ENCODE results near the gene STAU1. TPM values are rescaled to one million over a fixed set of nuclear protein-coding genes. Genes with fewer than 3 reads are reported as not detected.
"Not testable (repeated sequence)": the region's sequence is repeated elsewhere in the genome, so short reads cannot be mapped to it uniquely, and the experiment has no call there.

STAU1 gene
- polyA plus RNA-seq, 1 of the 3 experiments (the other 2 are of a cell fraction) = 48.2 TPM

DNA sequence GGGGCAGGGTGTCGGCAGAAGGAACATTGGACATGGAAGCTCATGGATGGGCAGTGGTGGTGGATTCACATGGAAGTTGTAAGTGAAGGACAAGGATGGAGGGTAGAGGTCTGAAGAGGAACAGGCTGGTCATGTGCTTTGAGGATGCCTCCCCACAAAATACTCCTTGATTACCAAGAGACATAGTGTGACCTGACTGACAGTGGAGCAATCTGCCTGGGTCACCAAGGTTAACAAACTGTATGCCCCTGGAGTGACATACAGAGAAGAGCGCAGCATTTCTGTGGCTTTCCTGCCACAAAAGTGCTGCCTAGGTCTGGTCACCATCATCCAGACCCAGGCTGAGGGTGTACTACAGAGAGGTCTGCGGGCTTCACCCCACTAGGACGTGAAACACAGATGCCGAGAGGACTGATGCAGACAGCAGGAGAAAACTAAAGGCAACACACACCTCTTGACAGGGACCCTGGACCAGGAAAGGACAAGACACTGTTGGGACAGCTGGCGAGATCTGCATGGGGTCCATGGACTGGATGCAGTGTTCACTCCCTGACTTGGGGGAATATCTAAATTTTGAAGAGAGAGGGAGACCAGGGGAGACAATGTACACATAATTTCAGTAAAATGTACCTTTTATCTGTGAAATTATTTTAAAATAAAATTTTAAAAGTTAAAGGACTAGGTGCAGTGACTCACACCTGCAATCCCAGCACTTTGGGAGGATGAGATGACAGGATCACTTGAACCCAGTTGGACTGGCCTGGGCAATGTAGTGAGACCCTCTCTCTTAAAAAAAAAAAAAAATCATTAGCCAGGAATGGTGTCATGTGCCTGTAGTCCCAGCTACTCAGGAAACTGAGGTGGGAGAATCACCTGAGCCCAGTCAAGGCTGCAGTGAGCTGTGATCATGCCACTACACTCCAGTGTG lies 77.1 kb downstream of the STAU1 start:
- Histone ChIP-seq H3K9me2 (no peaks in the 10 kb centered on the region), H3K4me2 (no peak overlapping the region), H3K36me3 (replicated peaks in 1 of 2; ENCODE audit: control insufficient read depth in 1 of 2, insufficient read depth in 2 of 2, low read length in 1 of 2) (peaks cover 24 to 32% of the 10 kb centered on the region in 2 experiments), H2AFZ (ENCODE audit: low read depth) (no peak overlapping the region), H3K79me2 (ENCODE audit: insufficient read depth) (no peaks in the 10 kb centered on the region), H3K4me3 (ENCODE audit: low read depth in 2 of 2, low read length in 1 of 2) (no peak overlapping the region), H3K27me3 (ENCODE audit: insufficient read depth) (no peaks in the 10 kb centered on the region), H3K4me1 (ENCODE audit: control insufficient read depth in 1 of 2, insufficient read depth in 2 of 2, low read depth in 1 of 2, low read length in 1 of 2) (no peaks in the 10 kb centered on the region), H4K20me1 (ENCODE audit: insufficient read depth) (no peaks in the 10 kb centered on the region), H3K9me3 (no peaks in the 10 kb centered on the region), H3F3A (replicated peaks; ENCODE audit: insufficient read depth) (peaks cover 10% of the 10 kb centered on the region), H3K9ac (no peak overlapping the region), H3K27ac (ENCODE audit: low read depth in 2 of 2, low read length in 1 of 2) (no peak overlapping the region)
- TF ChIP-seq MXI1 (IDR thresholded peaks at IDR 0.05; ENCODE audit: low read depth, low read length) (no peak), FOXM1 (IDR thresholded peaks at IDR 0.05; ENCODE audit: low read depth) (no peak)
- TF ChIP-seq, protein P1, sequence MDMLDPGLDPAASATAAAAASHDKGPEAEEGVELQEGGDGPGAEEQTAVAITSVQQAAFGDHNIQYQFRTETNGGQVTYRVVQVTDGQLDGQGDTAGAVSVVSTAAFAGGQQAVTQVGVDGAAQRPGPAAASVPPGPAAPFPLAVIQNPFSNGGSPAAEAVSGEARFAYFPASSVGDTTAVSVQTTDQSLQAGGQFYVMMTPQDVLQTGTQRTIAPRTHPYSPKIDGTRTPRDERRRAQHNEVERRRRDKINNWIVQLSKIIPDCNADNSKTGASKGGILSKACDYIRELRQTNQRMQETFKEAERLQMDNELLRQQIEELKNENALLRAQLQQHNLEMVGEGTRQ (IDR thresholded peaks at IDR 0.05; ENCODE audit: borderline replicate concordance, low read depth, low read length) = no peak
- TF ChIP-seq, protein P2, sequence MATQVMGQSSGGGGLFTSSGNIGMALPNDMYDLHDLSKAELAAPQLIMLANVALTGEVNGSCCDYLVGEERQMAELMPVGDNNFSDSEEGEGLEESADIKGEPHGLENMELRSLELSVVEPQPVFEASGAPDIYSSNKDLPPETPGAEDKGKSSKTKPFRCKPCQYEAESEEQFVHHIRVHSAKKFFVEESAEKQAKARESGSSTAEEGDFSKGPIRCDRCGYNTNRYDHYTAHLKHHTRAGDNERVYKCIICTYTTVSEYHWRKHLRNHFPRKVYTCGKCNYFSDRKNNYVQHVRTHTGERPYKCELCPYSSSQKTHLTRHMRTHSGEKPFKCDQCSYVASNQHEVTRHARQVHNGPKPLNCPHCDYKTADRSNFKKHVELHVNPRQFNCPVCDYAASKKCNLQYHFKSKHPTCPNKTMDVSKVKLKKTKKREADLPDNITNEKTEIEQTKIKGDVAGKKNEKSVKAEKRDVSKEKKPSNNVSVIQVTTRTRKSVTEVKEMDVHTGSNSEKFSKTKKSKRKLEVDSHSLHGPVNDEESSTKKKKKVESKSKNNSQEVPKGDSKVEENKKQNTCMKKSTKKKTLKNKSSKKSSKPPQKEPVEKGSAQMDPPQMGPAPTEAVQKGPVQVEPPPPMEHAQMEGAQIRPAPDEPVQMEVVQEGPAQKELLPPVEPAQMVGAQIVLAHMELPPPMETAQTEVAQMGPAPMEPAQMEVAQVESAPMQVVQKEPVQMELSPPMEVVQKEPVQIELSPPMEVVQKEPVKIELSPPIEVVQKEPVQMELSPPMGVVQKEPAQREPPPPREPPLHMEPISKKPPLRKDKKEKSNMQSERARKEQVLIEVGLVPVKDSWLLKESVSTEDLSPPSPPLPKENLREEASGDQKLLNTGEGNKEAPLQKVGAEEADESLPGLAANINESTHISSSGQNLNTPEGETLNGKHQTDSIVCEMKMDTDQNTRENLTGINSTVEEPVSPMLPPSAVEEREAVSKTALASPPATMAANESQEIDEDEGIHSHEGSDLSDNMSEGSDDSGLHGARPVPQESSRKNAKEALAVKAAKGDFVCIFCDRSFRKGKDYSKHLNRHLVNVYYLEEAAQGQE (IDR thresholded peaks at IDR 0.05; ENCODE audit: low read depth, low read length) = no peak
- 97% methylated on average over 6 of the region's 6 CpGs for WGBS (ENCODE audit: low lambda C conversion rate)
- POLR2A ChIA-PET = no interaction called here
- CTCF ChIA-PET = interaction anchor here (1.0 kb wide), 1 partner anchor 223 kb away, joined by 3 read pairs; no protein-coding TSS in a partner anchor
- DNase-seq = no peak

- TF ChIP-seq, protein P3, sequence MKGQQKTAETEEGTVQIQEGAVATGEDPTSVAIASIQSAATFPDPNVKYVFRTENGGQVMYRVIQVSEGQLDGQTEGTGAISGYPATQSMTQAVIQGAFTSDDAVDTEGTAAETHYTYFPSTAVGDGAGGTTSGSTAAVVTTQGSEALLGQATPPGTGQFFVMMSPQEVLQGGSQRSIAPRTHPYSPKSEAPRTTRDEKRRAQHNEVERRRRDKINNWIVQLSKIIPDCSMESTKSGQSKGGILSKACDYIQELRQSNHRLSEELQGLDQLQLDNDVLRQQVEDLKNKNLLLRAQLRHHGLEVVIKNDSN (IDR thresholded peaks at IDR 0.05; ENCODE audit: borderline replicate concordance, low read depth) = no peak
- no peak for TF ChIP-seq JUND (IDR thresholded peaks at IDR 0.05)
- TF ChIP-seq GABPA (IDR thresholded peaks at IDR 0.05; ENCODE audit: low read depth) = no peak
- Histone ChIP-seq H3K9ac (no peak overlapping the region), H3K27ac (ENCODE audit: low read depth in 2 of 2, low read length in 1 of 2) (no peak overlapping the region), H3K4me2 (no peak overlapping the region), H3K9me2 (no peaks in the 10 kb centered on the region), H2AFZ (ENCODE audit: low read depth) (no peak overlapping the region), H3K4me1 (ENCODE audit: control insufficient read depth in 1 of 2, insufficient read depth in 2 of 2, low read depth in 1 of 2, low read length in 1 of 2) (no peaks in the 10 kb centered on the region), H4K20me1 (ENCODE audit: insufficient read depth) (no peaks in the 10 kb centered on the region), H3K79me2 (ENCODE audit: insufficient read depth) (no peaks in the 10 kb centered on the region), H3K27me3 (ENCODE audit: insufficient read depth) (no peaks in the 10 kb centered on the region), H3K36me3 (replicated peaks in 1 of 2; ENCODE audit: control insufficient read depth in 1 of 2, insufficient read depth in 2 of 2, low read length in 1 of 2) (peaks cover 20 to 31% of the 10 kb centered on the region in 2 experiments), H3F3A (replicated peaks; ENCODE audit: insufficient read depth) (peaks cover 10% of the 10 kb centered on the region), H3K9me3 (no peaks in the 10 kb centered on the region), H3K4me3 (ENCODE audit: low read depth in 2 of 2, low read length in 1 of 2) (no peak overlapping the region)
- no peak for DNase-seq
- ChIA-PET POLR2A (no interaction called here), CTCF (interaction anchor here (1.2 to 1.7 kb wide), 2 partner anchors 11 to 27 kb away, joined by 3 to 5 read pairs; no protein-coding TSS in a partner anchor)
- 95% methylated on average over 6 of the region's 6 CpGs for WGBS (ENCODE audit: low lambda C conversion rate)
Measured at GRCh38 chr20:49106328-49106727, 81.8 kb downstream of the STAU1 start.

DNA sequence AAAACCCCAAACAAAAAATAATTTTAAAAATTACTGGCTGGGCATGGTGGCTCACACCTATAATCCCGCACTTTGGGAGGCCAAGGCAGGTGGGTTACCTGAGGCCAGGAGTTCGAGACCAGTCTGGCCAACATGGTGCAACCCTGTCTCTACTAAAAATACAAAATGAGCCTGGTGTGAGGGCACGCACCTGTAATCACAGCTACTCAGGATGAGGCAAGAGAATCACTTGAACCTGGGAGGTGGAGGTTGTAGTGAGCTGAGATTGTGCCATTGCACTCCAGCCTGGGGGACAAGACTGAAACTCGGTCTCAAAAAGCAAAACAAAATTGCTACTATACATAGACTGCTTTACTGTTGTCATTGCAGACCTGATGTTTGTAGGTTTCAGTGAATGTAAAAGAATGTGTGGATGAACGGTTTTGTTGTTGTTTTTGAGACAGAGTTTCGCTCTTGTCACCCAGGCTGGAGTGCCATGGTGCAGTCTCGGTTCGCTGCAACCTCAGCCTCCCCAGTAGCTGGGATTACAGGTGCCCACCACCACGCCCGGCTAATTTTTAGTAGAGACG lies 83.1 kb downstream of the STAU1 start:
- 97% methylated on average over 11 of the region's 11 CpGs for WGBS (ENCODE audit: low lambda C conversion rate)
- H3F3A ChIP-seq (replicated peaks; ENCODE audit: insufficient read depth); H3K9me2 ChIP-seq; H3K27ac ChIP-seq (ENCODE audit: low read depth in 2 of 2, low read length in 1 of 2); H3K27me3 ChIP-seq (ENCODE audit: insufficient read depth); H3K4me3 ChIP-seq (ENCODE audit: low read depth in 2 of 2, low read length in 1 of 2); H3K4me1 ChIP-seq (ENCODE audit: control insufficient read depth in 1 of 2, insufficient read depth in 2 of 2, low read depth in 1 of 2, low read length in 1 of 2); H3K4me2 ChIP-seq; H3K79me2 ChIP-seq (ENCODE audit: insufficient read depth); POLR2A ChIA-PET; H3K9ac ChIP-seq; H2AFZ ChIP-seq (ENCODE audit: low read depth); H4K20me1 ChIP-seq (ENCODE audit: insufficient read depth); DNase-seq; H3K9me3 ChIP-seq: not testable (repeated sequence)
- CTCF ChIA-PET = interaction anchor here (1.0 kb wide), 1 partner anchor 28 kb away, joined by 3 read pairs; no protein-coding TSS in a partner anchor
- H3K36me3 ChIP-seq (replicated peaks in 1 of 2; ENCODE audit: control insufficient read depth in 1 of 2, insufficient read depth in 2 of 2, low read length in 1 of 2) = peaks cover 23 to 38% of the 10 kb centered on the region in 2 experiments
